Testis (tissue), 2 donors: Measurements from ENCODE around the gene FITM1.

Source experiments
- POLR2A ChIP-seq: fragments of 450-650 bp; IDR thresholded peaks from one replicate; pipeline ENCODE4 v1.6.1; 2017; ENCODE audit warnings: antibody characterized with exemption, mild to moderate bottlenecking, moderate library complexity
- TF ChIP-seq, protein P1 (sequence below), 3 experiments: fragments of 450-650 bp in 2 of 3; fragments of 200-600 bp in 1 of 3; sonication (generic) in 1 of 3; IDR thresholded peaks; one replicate each; pipeline ENCODE4 v1.5.1; 2016 to 2019; ENCODE audit warnings: antibody characterized with exemption in 3 of 3, mild to moderate bottlenecking in 2 of 3, moderate library complexity in 1 of 3

DNA sequence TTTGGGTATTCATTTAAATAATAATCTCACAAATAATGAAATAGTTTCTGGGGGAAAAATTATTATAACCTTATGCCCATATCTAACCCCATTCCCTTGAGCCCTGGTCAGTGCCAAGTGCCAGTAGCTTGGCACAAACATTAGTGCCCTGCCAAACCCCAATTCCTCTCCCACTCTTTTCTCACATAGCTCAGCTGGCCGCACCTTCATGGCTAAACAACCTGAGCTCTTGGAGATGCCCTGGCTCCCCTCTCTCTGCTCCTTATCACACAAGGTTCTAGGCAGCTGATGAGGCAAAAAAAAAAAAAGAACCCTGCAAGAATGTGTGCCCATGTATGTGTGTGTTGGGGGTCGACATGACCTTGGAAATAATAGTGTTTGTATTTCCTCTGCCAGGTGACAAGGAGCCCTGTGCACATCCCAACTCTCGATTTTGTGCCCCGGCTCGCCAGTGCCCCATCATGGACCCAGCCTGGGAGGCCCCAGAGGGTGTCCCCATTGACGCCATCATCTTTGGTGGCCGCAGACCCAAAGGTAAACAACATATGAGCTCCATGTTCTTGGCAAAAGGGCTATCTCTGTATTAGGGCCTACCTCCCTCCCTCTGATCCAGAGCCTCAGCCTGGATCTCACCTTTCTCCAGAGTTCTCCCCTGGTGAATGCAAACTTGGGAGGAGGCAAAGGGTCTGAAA, 28.0 kb upstream of the FITM1 start:
- TF ChIP-seq, protein P1, sequence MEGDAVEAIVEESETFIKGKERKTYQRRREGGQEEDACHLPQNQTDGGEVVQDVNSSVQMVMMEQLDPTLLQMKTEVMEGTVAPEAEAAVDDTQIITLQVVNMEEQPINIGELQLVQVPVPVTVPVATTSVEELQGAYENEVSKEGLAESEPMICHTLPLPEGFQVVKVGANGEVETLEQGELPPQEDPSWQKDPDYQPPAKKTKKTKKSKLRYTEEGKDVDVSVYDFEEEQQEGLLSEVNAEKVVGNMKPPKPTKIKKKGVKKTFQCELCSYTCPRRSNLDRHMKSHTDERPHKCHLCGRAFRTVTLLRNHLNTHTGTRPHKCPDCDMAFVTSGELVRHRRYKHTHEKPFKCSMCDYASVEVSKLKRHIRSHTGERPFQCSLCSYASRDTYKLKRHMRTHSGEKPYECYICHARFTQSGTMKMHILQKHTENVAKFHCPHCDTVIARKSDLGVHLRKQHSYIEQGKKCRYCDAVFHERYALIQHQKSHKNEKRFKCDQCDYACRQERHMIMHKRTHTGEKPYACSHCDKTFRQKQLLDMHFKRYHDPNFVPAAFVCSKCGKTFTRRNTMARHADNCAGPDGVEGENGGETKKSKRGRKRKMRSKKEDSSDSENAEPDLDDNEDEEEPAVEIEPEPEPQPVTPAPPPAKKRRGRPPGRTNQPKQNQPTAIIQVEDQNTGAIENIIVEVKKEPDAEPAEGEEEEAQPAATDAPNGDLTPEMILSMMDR (IDR thresholded peaks at IDR 0.05), result no peak
- TF ChIP-seq POLR2A, result no peak
